CD4-positive, alpha-beta T cell treated with Interleukin-4 for 4 hours (primary cell): ENCODE measurements around the gene AFF4.
"Not testable (repeated sequence)": the region's sequence is repeated elsewhere in the genome, so short reads cannot be mapped to it uniquely, and the experiment has no call there.

Experiments
- DNase-seq: peaks from one replicate; pipeline ENCODE4 v3.0.0-alpha.2; 2020

Gene AFF4

GRCh38 chr5:132956166-132956799, 7.2 kb downstream of the AFF4 start:
- DNase-seq, result not testable (repeated sequence)

- no peak for DNase-seq
Measured at GRCh38 chr5:132953710-132954109, 9.7 kb downstream of the AFF4 start.

GRCh38 chr5:132952829-132953228, 10.6 kb downstream of the AFF4 start:
- no peak for DNase-seq

GRCh38 chr5:132951897-132952296, 11.5 kb downstream of the AFF4 start:
- no peak for DNase-seq

- no peak for DNase-seq
Measured at GRCh38 chr5:132949136-132949535, 14.3 kb downstream of the AFF4 start.

GRCh38 chr5:132947671-132948070, 15.8 kb downstream of the AFF4 start:
- no peak for DNase-seq

GRCh38 chr5:132945315-132945714, 18.1 kb downstream of the AFF4 start:
- not testable (repeated sequence) for DNase-seq

GRCh38 chr5:132943362-132944022, 19.9 kb downstream of the AFF4 start:
- no peak for DNase-seq

- DNase-seq, result no peak
Measured at GRCh38 chr5:132941331-132941730, 22.1 kb downstream of the AFF4 start.

- no peak for DNase-seq
Measured at GRCh38 chr5:132928062-132928407, 35.4 kb downstream of the AFF4 start.

GRCh38 chr5:132927355-132928061, 35.9 kb downstream of the AFF4 start:
- no peak for DNase-seq

GRCh38 chr5:132926437-132926836, 37.0 kb downstream of the AFF4 start:
- DNase-seq, result no peak

- DNase-seq, result no peak
Measured at GRCh38 chr5:132916086-132916485, 47.3 kb downstream of the AFF4 start.

GRCh38 chr5:132915681-132916080, 47.8 kb downstream of the AFF4 start:
- no peak for DNase-seq

- DNase-seq, result no peak
Measured at GRCh38 chr5:132909702-132910101, 53.7 kb downstream of the AFF4 start.

- no peak for DNase-seq
Measured at GRCh38 chr5:132907161-132907560, 56.3 kb downstream of the AFF4 start.

GRCh38 chr5:132905938-132906337, 57.5 kb downstream of the AFF4 start:
- no peak for DNase-seq

GRCh38 chr5:132901730-132902129, 61.7 kb downstream of the AFF4 start:
- DNase-seq, result no peak

GRCh38 chr5:132901036-132901435, 62.4 kb downstream of the AFF4 start:
- DNase-seq, result no peak

GRCh38 chr5:132898094-132898493, 65.3 kb downstream of the AFF4 start:
- DNase-seq, result no peak

GRCh38 chr5:132896685-132897084, 66.7 kb downstream of the AFF4 start:
- no peak for DNase-seq

GRCh38 chr5:132895719-132896305, 67.6 kb downstream of the AFF4 start:
- DNase-seq, result no peak

- no peak for DNase-seq
Measured at GRCh38 chr5:132890817-132891216, 72.6 kb downstream of the AFF4 start.

- DNase-seq, result no peak
Measured at GRCh38 chr5:132889501-132889900, 73.9 kb downstream of the AFF4 start.
